Peyer's patch (tissue), 4 donors: ENCODE results near the gene MACROH2A2.

Source experiments
- POLR2A ChIP-seq, 2 donors: fragments of 450-650 bp; IDR thresholded peaks; one replicate each; pipeline ENCODE4 v1.5.1; 2017; ENCODE audit warnings: antibody characterized with exemption in 2 of 2, mild to moderate bottlenecking in 2 of 2, moderate library complexity in 2 of 2
- TF ChIP-seq, protein P1 (sequence below), 6 experiments: fragments of 450-650 bp in 4 of 6; fragments of 200-600 bp in 2 of 6; sonication (generic) in 1 of 6; IDR thresholded peaks; one replicate each; pipeline ENCODE4 v1.5.1; 2017 to 2019; ENCODE audit warnings: antibody characterized with exemption in 6 of 6, mild to moderate bottlenecking in 3 of 6, moderate library complexity in 1 of 6

DNA sequence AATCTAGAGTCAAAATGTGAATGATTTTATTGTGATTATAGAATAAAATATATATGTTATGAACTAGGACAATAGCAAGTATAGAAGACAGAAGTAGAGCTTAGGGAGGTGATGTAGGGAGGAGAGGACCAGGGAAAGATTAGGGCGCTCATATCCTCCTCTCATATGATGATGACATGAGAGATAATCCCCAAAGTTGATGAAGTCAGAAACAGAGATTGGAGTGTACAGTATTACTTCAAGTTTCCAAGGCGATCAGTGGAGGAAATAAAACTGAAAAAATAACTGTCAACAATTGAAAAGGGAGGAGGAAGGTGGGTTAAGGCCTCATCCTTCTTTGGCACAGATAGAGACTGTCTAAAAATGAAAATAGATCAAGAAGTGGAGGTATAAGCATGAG, 14.9 kb downstream of the MACROH2A2 start:
- TF ChIP-seq, protein P1, sequence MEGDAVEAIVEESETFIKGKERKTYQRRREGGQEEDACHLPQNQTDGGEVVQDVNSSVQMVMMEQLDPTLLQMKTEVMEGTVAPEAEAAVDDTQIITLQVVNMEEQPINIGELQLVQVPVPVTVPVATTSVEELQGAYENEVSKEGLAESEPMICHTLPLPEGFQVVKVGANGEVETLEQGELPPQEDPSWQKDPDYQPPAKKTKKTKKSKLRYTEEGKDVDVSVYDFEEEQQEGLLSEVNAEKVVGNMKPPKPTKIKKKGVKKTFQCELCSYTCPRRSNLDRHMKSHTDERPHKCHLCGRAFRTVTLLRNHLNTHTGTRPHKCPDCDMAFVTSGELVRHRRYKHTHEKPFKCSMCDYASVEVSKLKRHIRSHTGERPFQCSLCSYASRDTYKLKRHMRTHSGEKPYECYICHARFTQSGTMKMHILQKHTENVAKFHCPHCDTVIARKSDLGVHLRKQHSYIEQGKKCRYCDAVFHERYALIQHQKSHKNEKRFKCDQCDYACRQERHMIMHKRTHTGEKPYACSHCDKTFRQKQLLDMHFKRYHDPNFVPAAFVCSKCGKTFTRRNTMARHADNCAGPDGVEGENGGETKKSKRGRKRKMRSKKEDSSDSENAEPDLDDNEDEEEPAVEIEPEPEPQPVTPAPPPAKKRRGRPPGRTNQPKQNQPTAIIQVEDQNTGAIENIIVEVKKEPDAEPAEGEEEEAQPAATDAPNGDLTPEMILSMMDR (IDR thresholded peaks at IDR 0.05) = no peak
- TF ChIP-seq POLR2A (IDR thresholded peaks at IDR 0.05) = no peak
